HG02610 (cell line): ENCODE results near the gene PWWP2B.
"Not testable (repeated sequence)": the region's sequence is repeated elsewhere in the genome, so short reads cannot be mapped to it uniquely, and the experiment has no call there.

Experiments
- ATAC-seq: cut with Tn5 transposase; IDR thresholded peaks from one replicate; pipeline ENCODE4 v1.9.1; 2021; ENCODE audit warnings: mild to moderate bottlenecking, moderate library complexity; ENCODE audit not compliant: unreplicated experiment

Gene PWWP2B

DNA sequence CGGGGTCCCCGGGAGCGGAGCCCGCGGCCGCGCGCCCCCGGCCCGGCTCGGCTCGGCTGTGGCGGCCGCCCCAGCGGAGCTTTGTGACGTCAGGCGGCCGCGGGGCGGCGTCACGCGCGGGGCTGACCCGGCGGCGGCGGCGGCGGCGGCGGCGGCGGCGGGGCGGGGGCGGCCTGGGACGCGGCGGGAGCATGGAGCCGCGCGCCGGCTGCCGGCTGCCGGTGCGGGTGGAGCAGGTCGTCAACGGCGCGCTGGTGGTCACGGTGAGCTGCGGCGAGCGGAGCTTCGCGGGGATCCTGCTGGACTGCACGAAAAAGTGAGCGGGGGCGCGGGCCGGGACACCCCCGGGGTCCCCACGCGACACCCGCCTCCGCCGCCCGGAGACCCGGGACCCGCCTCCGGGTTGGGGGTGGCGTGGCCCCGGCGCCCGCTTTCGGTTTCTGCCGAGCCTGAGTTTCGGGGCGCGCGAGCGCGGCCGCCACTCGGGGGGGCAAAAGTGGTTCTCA is at the start of gene PWWP2B:
TSS of gene PWWP2B (plus strand) at position 165 of the 506 bp plus-strand sequence. CDS start at position 192, 27 bp downstream.
- ATAC-seq = no peak

DNA sequence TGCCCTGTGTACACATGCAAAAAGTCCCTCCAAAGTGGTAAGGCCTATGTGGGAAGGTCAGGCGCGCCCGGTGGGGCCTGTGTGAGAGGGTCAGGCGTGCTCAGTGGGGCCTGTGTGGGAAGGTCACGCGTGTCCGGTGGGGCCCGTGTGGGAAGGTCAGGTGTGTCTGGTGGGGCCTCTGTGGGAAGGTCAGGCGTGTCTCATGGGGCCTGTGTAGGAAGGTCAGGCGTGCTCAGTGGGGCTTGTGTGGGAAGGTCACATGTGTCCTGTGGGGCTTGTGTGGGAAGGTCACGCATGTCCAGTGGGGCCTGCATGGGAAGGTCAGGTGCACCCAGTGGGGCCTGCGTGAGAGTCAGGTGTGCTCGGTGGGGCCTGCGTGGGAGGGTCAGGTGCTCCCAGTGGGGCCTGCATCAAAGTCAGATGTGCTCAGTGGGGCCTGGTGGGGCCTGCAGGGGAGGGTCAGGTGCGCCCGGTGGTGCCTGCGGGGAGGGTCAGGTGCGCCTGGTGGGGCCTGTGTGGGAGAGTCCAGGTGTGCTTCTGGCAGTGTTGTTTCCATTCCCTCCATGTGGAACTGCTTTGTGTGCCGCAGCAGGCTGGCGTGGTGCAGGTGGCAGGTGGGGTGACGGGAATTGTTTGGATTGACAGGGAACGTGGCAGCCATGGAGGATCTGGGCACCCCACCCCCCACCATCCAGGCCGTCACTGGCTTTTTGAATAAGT is 49.6 kb upstream of the PWWP2B start:
- no peak for ATAC-seq

DNA sequence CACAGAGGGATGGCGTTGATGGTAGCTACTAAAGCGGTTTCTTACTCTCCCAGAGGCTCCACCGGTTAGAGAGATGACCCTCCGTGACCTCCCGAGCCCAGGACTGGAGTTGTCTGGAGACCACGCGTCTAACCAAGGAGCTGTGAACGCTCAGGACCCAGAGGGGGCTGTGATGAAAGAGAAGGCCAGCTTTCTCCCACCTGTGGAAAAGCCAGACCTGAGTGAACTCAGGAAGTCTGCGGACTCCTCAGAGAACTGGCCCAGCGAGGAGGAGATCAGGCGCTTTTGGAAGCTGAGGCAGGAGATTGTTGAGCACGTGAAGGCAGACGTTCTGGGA is 49.1 kb upstream of the PWWP2B start:
- ATAC-seq = no peak

DNA sequence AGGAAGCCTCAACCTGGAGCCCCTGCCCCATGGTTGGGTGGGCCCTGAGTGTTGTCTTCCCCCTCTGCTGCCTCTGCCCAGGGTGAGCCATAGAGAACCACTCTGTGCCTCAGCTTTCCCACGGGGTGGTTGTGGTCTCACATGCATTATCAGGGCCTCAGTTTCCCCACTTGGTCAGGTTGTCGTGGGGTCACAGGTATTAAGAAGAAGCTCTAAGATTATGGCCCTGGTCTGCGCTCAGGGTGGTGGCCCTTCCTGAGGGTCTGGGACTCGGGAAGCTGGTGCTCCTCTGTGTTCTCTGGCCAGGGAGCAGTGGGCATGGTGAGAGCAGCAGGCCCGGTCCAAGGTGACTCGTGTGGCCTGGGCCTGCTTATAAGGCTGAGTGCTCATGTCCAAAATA is 47.2 kb upstream of the PWWP2B start:
- ATAC-seq = no peak

DNA sequence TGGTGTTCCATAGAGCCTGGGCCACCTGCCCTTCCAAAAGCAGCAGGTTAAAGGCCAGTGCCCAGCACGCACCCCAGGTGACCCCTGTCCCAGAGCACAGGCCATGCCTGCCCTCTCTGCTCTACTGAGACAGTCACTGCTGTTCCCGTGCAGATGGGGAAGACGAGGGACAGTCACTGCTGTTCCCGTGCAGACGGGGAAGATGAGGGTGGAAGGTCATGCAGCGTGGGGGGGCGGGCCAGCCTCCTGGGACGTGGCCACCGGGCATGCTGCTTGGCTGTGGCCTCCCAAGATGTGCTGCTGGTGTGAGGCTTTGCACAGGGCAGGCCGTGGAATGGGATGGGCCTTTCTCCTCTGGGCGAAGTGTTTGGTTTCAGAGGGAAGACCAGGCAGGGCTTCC is 46.6 kb upstream of the PWWP2B start:
- no peak for ATAC-seq

DNA sequence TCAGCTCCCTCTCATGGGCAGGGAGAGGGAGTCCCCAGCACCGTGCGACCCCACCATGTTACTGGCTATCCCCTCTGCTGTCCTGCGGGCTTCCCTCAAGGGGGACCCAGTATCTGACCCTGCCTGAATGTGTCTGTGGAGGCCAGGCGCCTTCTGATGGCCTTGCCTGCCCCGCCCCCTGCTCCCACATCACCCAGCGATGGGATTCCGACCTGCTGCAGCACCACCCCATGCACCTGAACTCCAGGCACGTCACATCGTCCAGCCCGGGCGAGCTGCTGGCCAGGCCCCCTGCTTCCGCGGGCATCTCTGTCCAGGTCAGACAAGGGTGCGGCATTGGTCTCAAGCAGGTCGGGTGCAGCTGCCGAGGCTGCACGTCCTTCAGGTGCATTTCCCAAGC is 46.1 kb upstream of the PWWP2B start:
- ATAC-seq = no peak

DNA sequence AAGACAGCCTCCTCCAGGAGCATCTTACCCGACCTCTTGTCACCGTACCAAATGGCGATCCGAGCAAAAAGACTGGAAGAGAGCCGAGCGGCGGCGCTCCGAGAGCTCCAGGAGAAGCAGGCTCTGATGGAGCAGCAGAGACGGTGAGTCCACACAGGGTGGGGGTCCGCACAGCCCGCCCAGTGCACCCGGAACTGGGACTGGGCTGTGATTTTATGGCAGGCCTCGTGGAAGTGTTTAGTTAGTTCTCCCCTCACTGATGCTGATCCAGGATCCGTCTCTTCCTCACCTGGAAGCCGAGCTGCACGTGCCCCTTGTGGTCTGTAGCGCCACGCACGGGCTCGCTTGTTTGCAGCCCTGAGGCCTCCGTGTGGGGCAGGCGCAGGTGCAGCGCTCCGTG is 45.4 kb upstream of the PWWP2B start:
- ATAC-seq = no peak

DNA sequence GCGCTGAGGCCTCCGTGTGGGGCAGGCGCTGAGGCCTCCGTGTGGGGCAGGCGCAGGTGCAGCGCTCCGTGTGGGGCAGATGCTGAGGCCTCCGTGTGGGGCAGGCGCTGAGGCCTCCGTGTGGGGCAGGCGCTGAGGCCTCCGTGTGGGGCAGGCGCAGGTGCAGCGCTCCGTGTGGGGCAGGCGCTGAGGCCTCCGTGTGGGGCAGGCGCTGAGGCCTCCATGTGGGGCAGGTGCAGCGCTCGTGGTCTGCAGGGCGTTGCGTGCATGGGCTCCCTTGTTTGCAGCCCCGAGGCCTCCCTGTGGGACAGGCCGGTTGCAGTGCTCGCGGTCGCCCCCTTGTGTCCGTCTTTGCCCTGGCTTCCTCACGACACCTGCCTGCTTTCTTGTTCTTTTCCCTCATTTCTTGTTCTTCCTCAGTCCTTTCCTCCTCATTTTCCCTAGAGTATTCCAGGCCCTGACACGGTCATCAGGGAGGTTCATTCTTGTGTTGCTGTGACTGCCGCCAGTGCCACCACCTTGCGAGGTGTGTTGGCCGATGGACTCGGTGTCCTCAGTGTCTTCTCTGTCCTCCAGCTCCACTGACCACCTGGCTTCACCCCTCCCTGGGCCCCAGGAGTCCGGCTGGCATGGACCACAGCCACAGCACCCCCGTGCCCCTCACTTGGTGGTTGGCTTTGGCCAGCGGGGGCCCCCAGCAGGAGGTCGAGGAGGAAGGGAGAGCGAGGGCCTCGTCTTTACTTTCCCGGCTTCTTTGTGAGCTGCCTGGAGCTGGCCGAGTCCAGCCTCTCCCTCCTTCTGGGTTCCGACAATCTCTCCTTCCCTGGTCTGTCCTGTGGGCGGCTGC is 44.3 kb upstream of the PWWP2B start:
- not testable (repeated sequence) for ATAC-seq

DNA sequence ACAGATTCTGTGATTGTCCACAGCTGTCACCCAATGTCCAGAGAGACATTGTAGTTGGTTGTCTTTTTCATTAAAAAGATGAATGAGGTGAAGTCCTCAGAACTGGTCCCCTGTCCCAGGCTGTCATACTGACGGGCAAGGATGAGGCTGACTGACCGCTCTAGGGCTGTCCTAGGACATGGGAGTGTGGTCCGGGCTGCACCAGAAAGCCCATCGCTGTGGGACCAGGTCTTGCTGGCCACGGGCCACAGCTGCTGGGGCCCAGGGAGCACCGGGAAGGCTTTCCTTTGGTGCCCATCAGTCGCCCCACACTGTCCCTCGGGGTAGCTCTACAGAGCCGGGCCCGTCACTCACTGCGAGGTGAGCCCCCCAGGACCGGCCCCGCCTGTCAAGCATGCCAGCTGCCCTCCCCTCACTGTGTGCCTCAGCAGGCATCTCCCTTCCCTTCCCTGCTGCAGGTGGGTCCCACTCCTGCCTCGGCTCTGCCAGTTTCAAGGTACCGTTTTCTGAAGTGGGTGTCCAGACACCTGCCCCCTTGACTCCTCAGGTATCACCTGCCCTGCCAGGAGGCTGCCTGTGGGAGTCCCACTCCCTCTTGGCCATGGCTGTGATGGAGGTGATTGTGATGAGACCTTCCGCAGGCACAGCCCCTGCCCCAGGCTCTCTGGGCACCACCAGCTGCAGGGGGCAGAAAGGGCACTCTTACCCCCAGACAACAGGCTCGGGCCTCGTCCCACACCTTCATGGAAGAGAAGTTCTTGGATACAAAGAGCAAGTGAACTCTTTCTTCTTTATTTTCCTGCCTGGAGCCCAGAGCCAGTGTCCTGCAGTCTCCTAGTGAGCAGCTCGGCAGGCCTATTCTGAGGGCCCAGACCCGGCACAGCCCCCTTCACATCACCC is 43.3 kb upstream of the PWWP2B start:
- ATAC-seq = no peak

DNA sequence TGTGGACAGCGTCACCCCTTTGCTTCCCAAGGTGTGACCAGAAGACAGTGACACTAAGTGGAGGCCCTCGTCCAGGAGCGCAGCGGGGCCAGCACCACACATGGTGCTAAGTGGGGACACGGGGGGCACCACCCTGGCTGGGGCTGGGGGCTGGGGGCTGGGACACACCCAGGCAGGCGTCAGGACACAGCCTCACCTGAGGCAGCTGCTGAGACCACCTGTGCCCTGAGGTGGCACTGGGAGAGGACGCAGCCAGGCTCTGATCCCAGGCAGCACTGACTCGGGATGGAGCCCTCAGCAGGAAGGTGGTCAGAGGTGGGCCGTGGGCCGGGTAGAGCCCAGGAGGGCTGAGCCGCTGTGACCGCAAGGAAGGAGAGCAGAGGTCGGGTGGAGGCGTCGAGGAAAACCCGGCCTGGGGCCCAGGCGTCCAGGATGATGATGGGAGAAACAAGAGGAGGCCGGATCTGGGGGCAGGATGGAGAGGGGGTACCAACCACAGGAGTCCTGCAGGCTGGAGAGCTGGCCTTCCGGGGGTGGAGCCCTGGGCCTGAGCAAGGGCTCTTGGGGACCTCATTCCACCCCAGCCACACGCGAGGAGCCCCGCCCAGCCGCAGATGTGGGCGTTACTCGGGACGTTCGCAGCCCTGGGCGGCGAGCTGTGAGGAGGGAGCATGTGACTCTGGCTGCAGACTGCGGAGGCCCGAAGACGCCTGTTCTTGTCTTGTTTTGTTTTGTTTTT is 42.5 kb upstream of the PWWP2B start:
- ATAC-seq = no peak

DNA sequence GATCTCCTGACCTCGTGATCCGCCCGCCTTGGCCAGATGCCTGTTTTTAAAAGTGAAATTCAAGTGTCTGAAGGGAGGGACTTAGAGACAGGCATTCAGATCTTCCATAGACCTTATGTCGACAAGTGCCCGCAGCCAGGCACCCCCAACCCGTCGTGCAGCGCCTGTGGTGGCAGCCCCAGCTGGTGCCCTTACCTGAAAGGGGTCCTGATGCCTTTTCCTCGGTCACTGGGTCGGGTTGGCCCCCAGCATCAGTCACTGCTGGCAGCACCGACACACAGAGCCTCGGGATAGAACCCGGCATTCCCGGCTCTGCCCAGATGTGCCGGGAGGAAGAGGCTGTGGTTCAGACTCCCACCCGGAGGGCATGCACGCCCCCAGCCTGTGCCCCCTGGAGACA is 41.7 kb upstream of the PWWP2B start:
- ATAC-seq = no peak

DNA sequence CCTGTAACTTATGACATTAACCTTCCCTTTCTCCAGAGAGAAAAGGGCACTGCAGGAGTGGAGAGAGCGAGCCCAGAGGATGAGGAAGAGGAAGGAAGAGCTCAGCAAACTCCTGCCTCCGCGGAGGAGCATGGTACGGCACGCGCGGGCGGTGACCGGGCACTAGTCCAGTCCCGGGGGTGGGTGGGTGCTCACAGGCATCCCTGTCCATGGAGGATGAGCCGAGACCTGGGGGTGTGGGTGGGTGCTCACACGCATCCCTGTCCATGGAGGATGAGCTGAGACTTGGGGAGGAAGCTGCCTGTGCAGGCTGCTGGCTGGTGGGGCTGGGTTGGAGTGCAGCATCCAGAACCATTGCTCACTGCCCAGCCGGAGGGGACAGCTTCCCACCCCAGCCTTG is 41.2 kb upstream of the PWWP2B start:
- ATAC-seq = no peak

DNA sequence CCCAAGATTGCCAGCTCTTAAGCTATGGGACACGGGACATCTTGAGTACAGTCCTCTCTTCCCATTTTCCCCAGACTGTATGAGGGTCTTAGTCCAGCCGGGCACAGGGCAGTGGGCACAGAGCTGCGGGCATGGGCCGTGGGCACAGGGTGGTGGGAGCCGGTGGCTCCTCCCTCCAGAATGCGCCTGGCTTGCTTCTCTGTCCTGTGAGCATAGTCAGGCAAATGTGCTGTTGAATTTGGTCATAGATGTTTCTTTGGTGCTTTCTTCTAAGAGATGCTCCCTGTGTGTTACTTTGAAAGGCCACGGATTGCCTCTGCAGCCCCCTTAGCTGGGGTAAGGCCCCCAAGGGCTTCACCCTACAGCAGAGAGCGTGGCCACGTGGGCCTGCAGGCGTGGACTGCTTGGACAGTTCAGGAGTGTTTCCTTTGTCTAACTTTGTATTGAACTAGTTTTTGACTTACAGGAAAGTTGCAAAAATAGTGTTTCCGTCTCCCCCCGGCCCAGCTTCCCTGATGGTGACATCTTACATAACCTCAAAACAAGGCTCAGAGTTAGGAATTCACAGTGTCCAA is 40.3 kb upstream of the PWWP2B start:
- no peak for ATAC-seq

DNA sequence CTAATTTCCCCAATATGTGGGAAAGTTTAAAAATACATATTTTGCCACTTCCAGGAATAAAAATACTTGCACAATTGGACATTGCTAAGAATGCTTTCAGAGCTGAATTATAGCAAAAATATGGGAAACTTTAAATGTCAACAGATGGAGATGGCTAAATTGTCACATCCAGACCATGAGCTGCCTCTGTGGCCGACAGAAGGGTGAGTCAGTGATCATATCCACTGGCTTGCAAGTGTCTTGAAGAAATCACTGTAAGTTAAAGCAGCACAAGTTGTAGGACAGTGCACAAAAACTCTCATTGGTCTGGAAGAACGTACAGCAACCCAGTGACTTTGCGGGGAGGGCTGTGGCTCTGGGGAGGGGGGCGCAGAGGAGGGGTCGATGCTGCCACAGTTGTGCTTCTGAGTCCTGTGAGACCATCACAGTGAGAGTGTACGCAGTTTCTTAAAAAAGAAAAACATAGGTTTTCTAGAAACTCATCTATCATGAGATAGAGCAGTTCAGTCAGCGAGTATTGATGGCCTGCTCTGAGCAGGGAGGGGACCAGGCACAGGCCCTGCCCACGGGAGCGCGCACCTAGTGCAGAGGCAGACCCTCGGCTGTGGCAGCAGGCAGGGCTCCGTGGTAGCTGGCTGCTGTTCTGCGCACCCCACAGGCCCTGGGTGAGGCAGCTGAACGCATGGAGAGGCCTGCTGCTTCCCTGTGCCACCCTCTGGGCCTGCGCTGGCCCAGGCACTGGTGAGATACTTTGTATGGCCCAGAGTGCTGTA is 39.5 kb upstream of the PWWP2B start:
- no peak for ATAC-seq

DNA sequence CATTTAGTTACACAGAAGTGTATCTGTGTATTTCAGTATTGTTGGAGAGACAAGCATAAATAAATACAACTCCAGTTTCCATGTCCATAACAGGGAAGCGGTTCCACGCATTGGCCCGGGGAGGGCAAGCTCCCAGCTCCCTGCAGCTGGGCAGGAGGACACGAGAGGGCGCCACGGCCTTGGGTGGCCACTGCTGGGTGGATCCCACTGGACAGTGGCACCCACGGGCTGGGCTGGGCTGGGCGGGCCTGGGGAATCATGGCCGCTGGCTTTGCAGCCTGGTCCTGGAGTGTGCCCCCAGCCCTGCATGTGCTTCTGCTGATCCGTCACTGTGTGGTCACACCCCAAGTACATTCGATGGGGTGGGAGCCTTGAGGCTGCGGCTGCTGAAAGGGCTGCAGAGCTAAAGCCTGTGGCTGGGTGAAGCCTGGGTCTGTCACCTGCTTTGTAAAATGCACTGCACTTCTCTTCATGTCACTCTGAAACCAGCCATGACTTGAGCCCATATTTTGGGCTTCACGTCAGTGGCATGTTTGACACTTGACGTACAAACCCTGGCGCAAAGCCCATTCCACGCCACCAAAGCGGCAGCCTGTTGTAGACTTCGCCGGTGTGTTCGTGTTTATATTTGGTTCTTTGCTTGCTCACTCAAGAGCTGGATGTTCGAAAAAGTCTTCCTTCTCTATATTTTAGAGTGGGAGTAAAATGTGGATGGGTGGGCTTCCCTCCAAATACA is 37.5 kb upstream of the PWWP2B start:
- no peak for ATAC-seq

DNA sequence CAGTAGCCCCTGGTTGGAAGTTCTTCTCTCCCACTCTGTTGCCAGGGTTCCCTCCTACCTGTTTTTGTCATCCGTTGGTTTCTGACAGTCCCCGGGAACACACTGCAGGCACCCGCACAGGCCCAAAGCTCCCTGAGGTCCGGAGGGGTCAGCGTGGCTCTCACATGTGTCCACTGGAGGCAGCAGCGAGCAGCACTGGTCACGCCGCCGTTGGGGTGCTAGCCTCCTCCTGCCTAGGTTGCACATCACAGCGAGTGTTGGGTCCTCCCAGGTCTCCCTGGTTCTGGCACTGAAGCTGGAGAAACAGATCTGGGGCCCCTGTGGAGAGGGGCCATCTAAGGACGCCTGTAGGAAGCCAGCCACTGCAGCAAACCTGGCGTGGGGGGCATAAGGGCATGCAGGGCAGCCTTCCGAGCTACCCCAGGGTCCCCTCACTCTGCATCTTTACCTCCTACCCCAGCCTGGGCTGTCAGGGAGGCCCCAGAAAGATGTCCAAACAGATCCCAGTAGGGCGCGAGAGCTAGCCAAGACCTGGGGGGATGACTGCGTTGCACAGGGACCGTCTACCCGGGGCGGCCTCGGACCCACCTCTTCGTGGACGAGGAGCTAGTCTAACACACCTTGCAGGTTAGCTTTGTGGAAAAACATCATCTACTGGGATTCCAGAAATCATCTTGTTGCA is 36.1 kb upstream of the PWWP2B start:
- no peak for ATAC-seq

DNA sequence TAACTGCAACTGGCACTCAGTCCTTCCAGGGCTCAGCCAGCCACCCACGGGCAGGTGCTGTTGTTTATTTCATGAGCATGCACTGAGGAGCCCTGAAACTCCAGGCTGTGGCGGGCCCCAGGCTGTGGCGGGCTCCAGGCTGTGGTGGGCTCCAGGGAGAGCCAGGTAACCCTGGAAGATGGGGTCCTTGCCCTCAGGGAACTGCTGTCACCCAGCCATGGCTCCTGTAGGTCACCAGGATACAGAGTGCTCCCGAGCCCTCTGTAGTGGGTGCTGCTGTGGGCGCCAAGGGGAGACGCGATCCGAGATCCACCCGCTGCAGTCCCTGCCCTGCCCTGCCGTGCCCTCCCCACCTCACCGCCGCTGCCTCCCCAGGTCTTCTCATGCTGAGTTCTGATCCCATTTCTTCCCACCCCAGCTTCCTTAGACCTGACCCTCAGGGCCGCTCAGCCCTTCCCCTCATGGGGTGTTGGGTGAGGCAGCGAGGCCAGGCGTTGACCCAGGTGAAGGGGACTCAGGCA is 35.4 kb upstream of the PWWP2B start:
- no peak for ATAC-seq

DNA sequence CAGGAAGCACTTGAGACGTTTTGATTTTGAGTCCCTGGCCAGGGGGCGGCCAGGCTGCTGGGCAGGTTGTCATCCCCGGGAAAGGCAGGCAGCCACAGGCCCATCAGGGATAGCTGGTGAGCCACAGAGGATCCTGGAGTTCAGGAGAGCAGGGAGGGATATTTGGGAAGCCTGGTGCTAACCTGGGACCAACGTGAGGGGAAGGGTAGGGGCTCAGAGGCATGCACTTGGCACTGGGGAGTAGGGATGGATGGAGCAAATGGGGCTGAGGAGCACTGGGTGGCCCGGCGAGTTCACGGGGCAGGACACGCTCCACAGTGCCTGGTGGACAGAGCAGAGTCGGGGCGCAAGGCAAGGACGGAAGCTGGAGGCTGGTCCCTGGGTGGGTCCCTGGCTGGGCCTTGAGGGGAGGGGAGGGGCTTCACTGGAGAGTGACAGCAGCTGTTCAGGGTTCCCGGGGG is 34.8 kb upstream of the PWWP2B start:
- ATAC-seq = no peak
